Activated CD4-positive, CD25-positive, alpha-beta regulatory T cell treated with anti-CD3 and anti-CD28 coated beads, Interleukin-2, amount 50 U/mL, for 24 hours (primary cell): ENCODE results near the gene UNC119B.

ENCODE experiments used
- ATAC-seq, 2 donors: fragments of 150-1000 bp; cut with Tn5 transposase; one replicate each; pipeline ENCODE4 v1.10.0; 2021; ENCODE audit warnings: mild to moderate bottlenecking in 1 of 2, moderate library complexity in 1 of 2

Gene UNC119B

GRCh38 chr12:120741476-120742421 lies 31.5 kb downstream of the UNC119B start:
- no peak for ATAC-seq

- ATAC-seq: no peak
Observed at GRCh38 chr12:120744922-120745493, 34.8 kb downstream of the UNC119B start.

GRCh38 chr12:120748242-120748641 lies 38.0 kb downstream of the UNC119B start:
- no peak for ATAC-seq

- ATAC-seq: no peak
Observed at GRCh38 chr12:120749256-120749655, 39.0 kb downstream of the UNC119B start.

GRCh38 chr12:120750806-120751205 lies 40.5 kb downstream of the UNC119B start:
- ATAC-seq: no peak

GRCh38 chr12:120751389-120751788 lies 41.1 kb downstream of the UNC119B start:
- no peak for ATAC-seq

GRCh38 chr12:120754792-120755191 lies 44.5 kb downstream of the UNC119B start:
- ATAC-seq: no peak

GRCh38 chr12:120755269-120755668 lies 45.0 kb downstream of the UNC119B start:
- no peak for ATAC-seq

GRCh38 chr12:120757226-120757742 lies 47.0 kb downstream of the UNC119B start:
- no peak for ATAC-seq

GRCh38 chr12:120757949-120758348 lies 47.7 kb downstream of the UNC119B start:
- no peak for ATAC-seq

GRCh38 chr12:120758798-120759590 lies 48.7 kb downstream of the UNC119B start:
- ATAC-seq: no peak

- no peak for ATAC-seq
Observed at GRCh38 chr12:120759591-120760348, 49.5 kb downstream of the UNC119B start.

- ATAC-seq: peak in 1 of 2 donors; percentile 30
Observed at GRCh38 chr12:120760349-120761254, 50.3 kb downstream of the UNC119B start.

- no peak for ATAC-seq
Observed at GRCh38 chr12:120761519-120761934, 51.3 kb downstream of the UNC119B start.

- no peak for ATAC-seq
Observed at GRCh38 chr12:120762086-120762485, 51.8 kb downstream of the UNC119B start.

GRCh38 chr12:120763250-120763649 lies 53.0 kb downstream of the UNC119B start:
- no peak for ATAC-seq

GRCh38 chr12:120764816-120765215 lies 54.6 kb downstream of the UNC119B start:
- ATAC-seq: no peak

- no peak for ATAC-seq
Observed at GRCh38 chr12:120766566-120766965, 56.3 kb downstream of the UNC119B start.

GRCh38 chr12:120767071-120768024 lies 57.1 kb downstream of the UNC119B start:
- no peak for ATAC-seq

- no peak for ATAC-seq
Observed at GRCh38 chr12:120771097-120771496, 60.8 kb downstream of the UNC119B start.
